Transverse colon (tissue), 4 donors: ENCODE measurements around the gene CASQ1.

Source experiments
- POLR2A ChIP-seq: fragments of 450-650 bp; IDR thresholded peaks from one replicate; pipeline ENCODE4 v1.6.1; 2016; ENCODE audit warnings: antibody characterized with exemption, mild to moderate bottlenecking, moderate library complexity
- POLR2AphosphoS5 ChIP-seq, 3 donors: sonication (generic); formaldehyde crosslinking; IDR thresholded peaks; one replicate each; pipeline ENCODE4 v1.6.1; 2016; ENCODE audit warnings: antibody characterized with exemption in 3 of 3
- TF ChIP-seq, protein P1 (sequence below), 5 experiments: fragments of 200-600 bp in 3 of 5; fragments of 450-650 bp in 2 of 5; sonication (generic) in 3 of 5; IDR thresholded peaks; 1 replicate in 2 of 5; 2 replicates in 3 of 5; pipeline ENCODE4 v1.5.1; 2016 to 2017; ENCODE audit warnings: antibody characterized with exemption in 5 of 5, inconsistent platforms in 3 of 5, mild to moderate bottlenecking in 2 of 5, moderate library complexity in 1 of 5

DNA sequence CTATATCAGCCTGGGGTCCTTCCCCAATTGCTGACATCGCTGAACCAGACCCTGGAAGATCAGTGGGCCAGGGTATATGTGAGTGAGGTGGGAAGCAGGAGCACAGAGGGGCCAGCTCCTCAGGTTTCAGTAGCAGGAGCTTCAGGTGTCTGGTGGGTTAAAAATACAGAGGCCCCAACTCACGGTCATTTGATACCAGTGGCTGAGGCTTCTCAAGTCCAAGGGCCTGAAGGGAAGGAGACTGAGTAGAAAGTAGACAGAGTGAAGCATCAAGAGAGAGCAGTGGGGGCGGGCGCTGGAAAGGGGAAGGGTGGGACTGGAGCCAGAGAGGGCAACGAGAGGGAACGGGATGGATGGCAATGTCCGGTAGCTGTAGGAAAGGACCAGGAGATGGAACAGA, 2.0 kb upstream of the CASQ1 start:
- TF ChIP-seq POLR2A (no peak), POLR2AphosphoS5 (IDR thresholded peaks at IDR 0.05) (no peak)
- TF ChIP-seq, protein P1, sequence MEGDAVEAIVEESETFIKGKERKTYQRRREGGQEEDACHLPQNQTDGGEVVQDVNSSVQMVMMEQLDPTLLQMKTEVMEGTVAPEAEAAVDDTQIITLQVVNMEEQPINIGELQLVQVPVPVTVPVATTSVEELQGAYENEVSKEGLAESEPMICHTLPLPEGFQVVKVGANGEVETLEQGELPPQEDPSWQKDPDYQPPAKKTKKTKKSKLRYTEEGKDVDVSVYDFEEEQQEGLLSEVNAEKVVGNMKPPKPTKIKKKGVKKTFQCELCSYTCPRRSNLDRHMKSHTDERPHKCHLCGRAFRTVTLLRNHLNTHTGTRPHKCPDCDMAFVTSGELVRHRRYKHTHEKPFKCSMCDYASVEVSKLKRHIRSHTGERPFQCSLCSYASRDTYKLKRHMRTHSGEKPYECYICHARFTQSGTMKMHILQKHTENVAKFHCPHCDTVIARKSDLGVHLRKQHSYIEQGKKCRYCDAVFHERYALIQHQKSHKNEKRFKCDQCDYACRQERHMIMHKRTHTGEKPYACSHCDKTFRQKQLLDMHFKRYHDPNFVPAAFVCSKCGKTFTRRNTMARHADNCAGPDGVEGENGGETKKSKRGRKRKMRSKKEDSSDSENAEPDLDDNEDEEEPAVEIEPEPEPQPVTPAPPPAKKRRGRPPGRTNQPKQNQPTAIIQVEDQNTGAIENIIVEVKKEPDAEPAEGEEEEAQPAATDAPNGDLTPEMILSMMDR (IDR thresholded peaks at IDR 0.05) = no peak
